ENCODE data around the gene LINGO1. TPM values are rescaled to one million over a fixed set of nuclear protein-coding genes. Genes with fewer than 3 reads are reported as not detected.

Gene LINGO1
- total RNA-seq, 4 donors from 2014 or later = 0.09 to 1.2 (median 0.38) TPM; not detected in 1

GRCh38 chr15:77674327-77674726 lies 41.6 kb upstream of the LINGO1 start:
- no peaks in the 10 kb centered on the region for H3K9me3 ChIP-seq
- H3K36me3 ChIP-seq = no peaks in the 10 kb centered on the region
- H3K27me3 ChIP-seq = peaks cover 0 to 73% (median 1%) of the 10 kb centered on the region in 4 donors
- intact Hi-C loops (cut with DNase I) = no loop called here
- H3K4me3 ChIP-seq = no peak overlapping the region
- no peaks in the 10 kb centered on the region for H3K4me1 ChIP-seq
- WGBS, 2 donors = 69 to 73% methylated on average over 7 of the region's 7 CpGs
- TF ChIP-seq CTCF (IDR thresholded peaks at IDR 0.05) = no peak
- TF ChIP-seq POLR2A (IDR thresholded peaks at IDR 0.05) = no peak
- H3K27ac ChIP-seq = no peak overlapping the region
- no peak for DNase-seq

- Histone ChIP-seq H3K9me3 (no peaks in the 10 kb centered on the region), H3K27ac (no peak overlapping the region), H3K36me3 (no peaks in the 10 kb centered on the region), H3K4me3 (no peak overlapping the region), H3K27me3 (peaks cover 0 to 77% (median 1%) of the 10 kb centered on the region in 4 donors), H3K4me1 (no peaks in the 10 kb centered on the region)
- TF ChIP-seq POLR2A (IDR thresholded peaks at IDR 0.05) = no peak
- TF ChIP-seq CTCF (IDR thresholded peaks at IDR 0.05) = no peak
- intact Hi-C loops (cut with DNase I) = no loop called here
- no peak for DNase-seq
- 49 to 63% methylated on average over 5 of the region's 5 CpGs for WGBS, 2 donors
These were observed 41.2 kb upstream of the LINGO1 start for GRCh38 chr15:77673866-77674265.

GRCh38 chr15:77672135-77672534 lies 39.4 kb upstream of the LINGO1 start:
- TF ChIP-seq CTCF (IDR thresholded peaks at IDR 0.05) (no peak), POLR2A (IDR thresholded peaks at IDR 0.05) (no peak)
- peaks cover 0 to 81% (median 1%) of the 10 kb centered on the region in 4 donors for H3K27me3 ChIP-seq
- no peaks in the 10 kb centered on the region for H3K4me1 ChIP-seq
- H3K27ac ChIP-seq = no peak overlapping the region
- no peaks in the 10 kb centered on the region for H3K9me3 ChIP-seq
- no peaks in the 10 kb centered on the region for H3K36me3 ChIP-seq
- H3K4me3 ChIP-seq = no peak overlapping the region
- intact Hi-C loops (cut with DNase I) = no loop called here
- WGBS, 2 donors = 0 to 37% methylated on average over 2 to 3 of the region's 7 CpGs
- no peak for DNase-seq

GRCh38 chr15:77671362-77672056 lies 38.8 kb upstream of the LINGO1 start:
- no peak for TF ChIP-seq POLR2A (IDR thresholded peaks at IDR 0.05)
- no peak for TF ChIP-seq CTCF (IDR thresholded peaks at IDR 0.05)
- H3K4me3 ChIP-seq = no peak overlapping the region
- no peaks in the 10 kb centered on the region for H3K4me1 ChIP-seq
- no peak overlapping the region for H3K27ac ChIP-seq
- no peaks in the 10 kb centered on the region for H3K9me3 ChIP-seq
- H3K36me3 ChIP-seq = no peaks in the 10 kb centered on the region
- intact Hi-C loops (cut with DNase I) = no loop called here
- no peak for DNase-seq
- peaks cover 0 to 81% (median 1%) of the 10 kb centered on the region in 4 donors for H3K27me3 ChIP-seq
- WGBS, 2 donors = 38 to 58% methylated on average over 6 to 13 of the region's 13 CpGs

GRCh38 chr15:77670558-77671361 lies 38.0 kb upstream of the LINGO1 start:
- Histone ChIP-seq H3K36me3 (no peaks in the 10 kb centered on the region), H3K4me1 (no peaks in the 10 kb centered on the region), H3K27ac (no peak overlapping the region), H3K4me3 (no peak overlapping the region), H3K27me3 (peaks cover 0 to 86% (median 1%) of the 10 kb centered on the region in 4 donors), H3K9me3 (no peaks in the 10 kb centered on the region)
- TF ChIP-seq POLR2A (IDR thresholded peaks at IDR 0.05) = no peak
- TF ChIP-seq CTCF (IDR thresholded peaks at IDR 0.05) = no peak
- WGBS, 2 donors = 60 to 94% methylated on average over 2 to 3 of the region's 5 CpGs
- no peak for DNase-seq
- intact Hi-C loops (cut with DNase I) = no loop called here
